ENCODE results near the gene CPXM2. TPM values are rescaled to one million over a fixed set of nuclear protein-coding genes. Genes with fewer than 3 reads are reported as not detected.

CPXM2 gene
- total RNA-seq, 1 experiment from 2014 or later: not detected

- intact Hi-C loops (cut with micrococcal nuclease; ENCODE audit: unreplicated experiment): no loop called here
- ChIA-PET POLR2A (no interaction called here), CTCF (no interaction called here)
- ATAC-seq (no peak), DNase-seq (ENCODE audit: low read depth, low spot score) (no peak)
- in situ Hi-C loops (cut with HindIII; ENCODE audit: low pct_unique_long_range_greater_than_20kb, low sequenced_read_pairs): no loop called here
- H3K4me3 ChIP-seq (ENCODE audit: low read depth in 2 of 2, low read length in 2 of 2): no peak overlapping the region
- H3K36me3 ChIP-seq (ENCODE audit: control insufficient read depth, insufficient read depth, low read length): no peaks in the 10 kb centered on the region
- H3K27ac ChIP-seq (ENCODE audit: low read length): no peak overlapping the region
- no TSS peak for BruUV-seq (replicated peaks)
- peaks cover 12% of the 10 kb centered on the region for H3K27me3 ChIP-seq (ENCODE audit: control insufficient read depth, insufficient read depth, low read length)
- TF ChIP-seq CTCF (IDR thresholded peaks at IDR 0.05) (no peak), POLR2AphosphoS5 (IDR thresholded peaks at IDR 0.05; ENCODE audit: low read depth, low read length) (no peak), TCF7L2 (IDR thresholded peaks at IDR 0.05; ENCODE audit: low read depth, low read length) (no peak), REST (IDR thresholded peaks at IDR 0.05; ENCODE audit: insufficient read depth in 1 of 2, low read depth in 2 of 2, low read length in 1 of 2) (no peak), SIN3A (IDR thresholded peaks at IDR 0.05; ENCODE audit: borderline replicate concordance, insufficient read depth, low read depth, low read length) (no peak)
- H3K4me1 ChIP-seq (ENCODE audit: control insufficient read depth, insufficient read depth, low read length): no peaks in the 10 kb centered on the region
- no peaks in the 10 kb centered on the region; the same call in 1 of the 2 replicates for H3K9me3 ChIP-seq (ENCODE audit: control insufficient read depth, insufficient read depth, low read depth, low read length)
Measured at GRCh38 chr10:123724747-123725146, 166.9 kb downstream of the CPXM2 start.

GRCh38 chr10:123722351-123722750 is 169.3 kb downstream of the CPXM2 start:
- in situ Hi-C loops (cut with HindIII; ENCODE audit: low pct_unique_long_range_greater_than_20kb, low sequenced_read_pairs) (no loop called here), intact Hi-C loops (cut with micrococcal nuclease; ENCODE audit: unreplicated experiment) (no loop called here)
- ChIA-PET POLR2A (no interaction called here), CTCF (no interaction called here)
- Histone ChIP-seq H3K36me3 (ENCODE audit: control insufficient read depth, insufficient read depth, low read length) (no peaks in the 10 kb centered on the region), H3K27ac (ENCODE audit: low read length) (no peak overlapping the region), H3K27me3 (ENCODE audit: control insufficient read depth, insufficient read depth, low read length) (peaks cover 14% of the 10 kb centered on the region), H3K4me1 (ENCODE audit: control insufficient read depth, insufficient read depth, low read length) (no peaks in the 10 kb centered on the region), H3K9me3 (ENCODE audit: control insufficient read depth, insufficient read depth, low read depth, low read length) (no peaks in the 10 kb centered on the region), H3K4me3 (ENCODE audit: low read depth in 2 of 2, low read length in 2 of 2) (no peak overlapping the region)
- BruUV-seq (replicated peaks): no TSS peak
- no peak for DNase-seq (ENCODE audit: low read depth, low spot score)
- no peak for TF ChIP-seq REST (IDR thresholded peaks at IDR 0.05; ENCODE audit: insufficient read depth in 1 of 2, low read depth in 2 of 2, low read length in 1 of 2)
- no peak for TF ChIP-seq CTCF (IDR thresholded peaks at IDR 0.05)
- no peak for TF ChIP-seq POLR2AphosphoS5 (IDR thresholded peaks at IDR 0.05; ENCODE audit: low read depth, low read length)
- TF ChIP-seq SIN3A (IDR thresholded peaks at IDR 0.05; ENCODE audit: borderline replicate concordance, insufficient read depth, low read depth, low read length): no peak
- TF ChIP-seq TCF7L2 (IDR thresholded peaks at IDR 0.05; ENCODE audit: low read depth, low read length): no peak
- ATAC-seq: no peak

All from Panc1 (cell line).